ENCODE data around the gene PAPPA2. TPM values are rescaled to one million over a fixed set of nuclear protein-coding genes. Genes with fewer than 3 reads are reported as not detected.

The PAPPA2 gene
- total and polyA plus RNA-seq, 2 of the 4 experiments (the other 2 are of a cell fraction) = 0.10 to 0.18 TPM

DNA sequence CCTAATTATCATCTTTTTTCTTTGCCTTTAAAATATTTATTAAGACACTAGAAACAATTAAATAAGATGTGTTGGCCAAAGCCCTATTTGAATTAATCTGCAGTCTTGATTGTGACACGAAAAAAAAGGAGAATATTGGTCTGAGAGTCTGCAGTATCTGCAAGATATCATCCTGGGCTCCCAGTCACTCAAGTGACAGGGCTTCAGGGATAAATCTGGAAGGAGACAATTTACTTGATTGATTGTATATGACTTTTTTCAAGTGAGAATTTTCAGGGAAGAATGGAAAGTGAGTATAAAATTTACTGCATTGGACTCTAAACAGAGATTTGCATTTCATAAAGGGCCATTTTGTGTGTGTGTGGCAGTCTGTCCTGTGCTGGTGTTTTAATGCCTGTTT lies 233.7 kb downstream of the PAPPA2 start:
- TF ChIP-seq, protein P1, sequence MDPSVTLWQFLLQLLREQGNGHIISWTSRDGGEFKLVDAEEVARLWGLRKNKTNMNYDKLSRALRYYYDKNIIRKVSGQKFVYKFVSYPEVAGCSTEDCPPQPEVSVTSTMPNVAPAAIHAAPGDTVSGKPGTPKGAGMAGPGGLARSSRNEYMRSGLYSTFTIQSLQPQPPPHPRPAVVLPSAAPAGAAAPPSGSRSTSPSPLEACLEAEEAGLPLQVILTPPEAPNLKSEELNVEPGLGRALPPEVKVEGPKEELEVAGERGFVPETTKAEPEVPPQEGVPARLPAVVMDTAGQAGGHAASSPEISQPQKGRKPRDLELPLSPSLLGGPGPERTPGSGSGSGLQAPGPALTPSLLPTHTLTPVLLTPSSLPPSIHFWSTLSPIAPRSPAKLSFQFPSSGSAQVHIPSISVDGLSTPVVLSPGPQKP (IDR thresholded peaks at IDR 0.05; ENCODE audit: borderline replicate concordance, low read depth, low read length) = no peak
- TF ChIP-seq USF2 (IDR thresholded peaks at IDR 0.05; ENCODE audit: low read depth, low read length) (no peak), NFE2L2 (IDR thresholded peaks at IDR 0.05; ENCODE audit: low read depth, low read length) (no peak), MXI1 (IDR thresholded peaks at IDR 0.05; ENCODE audit: borderline replicate concordance, low read depth, low read length) (no peak), CEBPB (IDR thresholded peaks at IDR 0.05; ENCODE audit: low read depth, low read length) (no peak), RFX5 (IDR thresholded peaks at IDR 0.05; ENCODE audit: low read depth, low read length) (no peak)
- no peak overlapping the region for H3K56ac ChIP-seq (ENCODE audit: extremely low read depth, insufficient read depth, low read length)
- H3K79me1 ChIP-seq (ENCODE audit: low read depth in 1 of 2, low read length in 2 of 2) = no peaks in the 10 kb centered on the region
- H2BK5ac ChIP-seq (ENCODE audit: low read depth, low read length, poor library complexity, severe bottlenecking) = no peak overlapping the region
- H4K5ac ChIP-seq (ENCODE audit: low read depth, low read length) = no peak overlapping the region
- H3K27me3 ChIP-seq (ENCODE audit: control insufficient read depth, insufficient read depth, low read length) = no peaks in the 10 kb centered on the region
- no peak overlapping the region for H3K4ac ChIP-seq (ENCODE audit: low read depth, low read length)
- CTCF ChIA-PET = no interaction called here
- POLR2A ChIA-PET (ENCODE audit: unreplicated experiment) = no interaction called here
- no peak for DNase-seq
- H4K20me1 ChIP-seq (ENCODE audit: insufficient read depth, low read length) = no peaks in the 10 kb centered on the region
- intact Hi-C loops (cut with micrococcal nuclease) = no loop called here
- no peak overlapping the region for H3K27ac ChIP-seq (ENCODE audit: insufficient read depth, low read length)
- no peak overlapping the region for H2AFZ ChIP-seq (replicated peaks; ENCODE audit: low read length, poor library complexity)
- H3K9ac ChIP-seq (ENCODE audit: low read depth, low read length) = no peak overlapping the region
- no peak overlapping the region for H3K4me3 ChIP-seq (ENCODE audit: insufficient read depth, low read depth, low read length)
- no peak overlapping the region for H3K4me2 ChIP-seq (ENCODE audit: low read depth, low read length)
- H3K36me3 ChIP-seq (ENCODE audit: control insufficient read depth, insufficient read depth, low read length) = no peaks in the 10 kb centered on the region
- BruUV-seq (replicated peaks) = no TSS peak
- no peak overlapping the region for H4K8ac ChIP-seq (ENCODE audit: low read depth in 2 of 2, low read length in 2 of 2)
- H3K23ac ChIP-seq (ENCODE audit: low read depth, low read length) = no peak overlapping the region
- no peak overlapping the region for H2AK9ac ChIP-seq (replicated peaks; ENCODE audit: low read depth, low read length, poor library complexity)
- H3K9me3 ChIP-seq (ENCODE audit: control insufficient read depth, insufficient read depth, low read length) = no peaks in the 10 kb centered on the region
- in situ Hi-C loops (cut with MboI; ENCODE audit: low sequenced_read_pairs) = no loop called here
- WGBS, 2 experiments (ENCODE audit: extremely low coverage in 2 of 2, insufficient read length in 1 of 2) = 14% methylated on average over 1 of the region's 1 CpG; no CpG with 5 or more reads in 1 of the 2 experiments
- H2BK120ac ChIP-seq (ENCODE audit: low read depth, low read length) = no peak overlapping the region
- no peaks in the 10 kb centered on the region for H3K4me1 ChIP-seq (ENCODE audit: control insufficient read depth, insufficient read depth, low read length)
- no peak overlapping the region for H4K91ac ChIP-seq (ENCODE audit: insufficient read depth, low read depth, low read length)
- no peak overlapping the region for H2BK20ac ChIP-seq (ENCODE audit: low read depth, low read length)
- H2AK5ac ChIP-seq (ENCODE audit: low read depth, low read length) = no peak overlapping the region
- no peak overlapping the region for H2BK15ac ChIP-seq (ENCODE audit: low read depth, low read length)
- H3K14ac ChIP-seq (replicated peaks; ENCODE audit: low read depth, low read length) = no peak overlapping the region
- dilution Hi-C loops (cut with HindIII; ENCODE audit: low sequenced_read_pairs, unreplicated experiment) = no loop called here
- H3K9me1 ChIP-seq (ENCODE audit: insufficient read depth, low read length) = no peaks in the 10 kb centered on the region
- ATAC-seq (ENCODE audit: low read depth) = no peak
- H3K18ac ChIP-seq (ENCODE audit: low read depth, low read length) = no peak overlapping the region
